Measurements from ENCODE around the gene UBR2. TPM values are rescaled to one million over a fixed set of nuclear protein-coding genes. Genes with fewer than 3 reads are reported as not detected.

The UBR2 gene
- total and polyA plus RNA-seq, 9 of the 15 experiments (the other 6 are each of a cell fraction or from before 2014, with no cell fraction given): 9.1 to 38.9 (median 23.4) TPM

DNA sequence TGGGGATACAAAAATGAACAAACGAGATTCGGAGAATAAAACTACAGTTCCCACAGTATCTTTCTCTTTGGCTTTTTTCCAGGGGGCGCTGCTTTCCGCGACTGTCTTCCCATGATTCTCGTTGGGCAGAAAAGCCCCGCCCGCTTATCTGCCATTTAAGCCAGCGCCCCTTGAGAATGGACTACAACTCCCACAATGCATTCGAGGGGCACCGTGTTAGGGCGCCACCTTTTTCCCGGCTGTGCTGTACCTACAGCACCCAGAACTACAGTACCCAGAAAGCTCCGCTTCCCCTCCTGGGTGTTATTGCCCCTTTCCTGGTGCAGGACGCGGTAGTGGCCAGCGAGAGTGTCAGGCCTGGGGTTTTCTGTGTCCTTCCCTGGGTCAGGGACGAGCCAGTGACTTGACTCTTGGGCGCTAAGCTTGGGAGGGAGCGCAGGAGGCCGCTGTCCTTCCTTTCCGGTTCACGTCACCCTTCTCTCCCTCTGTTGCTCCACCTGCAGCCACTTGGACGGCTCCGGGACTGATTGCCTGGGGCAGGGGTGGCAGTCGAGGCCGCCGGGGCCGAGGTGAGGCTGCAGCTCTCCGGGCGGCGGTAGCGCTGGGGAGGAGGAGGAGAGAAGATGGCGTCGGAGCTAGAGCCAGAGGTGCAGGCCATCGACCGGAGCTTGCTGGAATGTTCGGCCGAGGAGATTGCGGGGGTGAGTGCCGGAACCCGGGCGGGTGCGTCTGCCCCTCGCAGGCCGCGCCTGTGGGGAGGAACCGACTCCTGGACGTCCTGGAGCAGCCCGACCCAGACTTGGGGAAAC is at the start of gene UBR2 (continued):
- TF ChIP-seq ARHGAP35 (IDR thresholded peaks at IDR 0.05; ENCODE audit: partially characterized antibody) (no peak), TSC22D4 (tag; IDR thresholded peaks at IDR 0.05) (no peak), GTF2F1 (IDR thresholded peaks at IDR 0.05; ENCODE audit: low read depth, low read length) (no peak), SIN3B (IDR thresholded peaks at IDR 0.05; ENCODE audit: low read depth) (peak; percentile 52; the same call in 1 of the 2 replicates), ZNF445 (CRISPR knock-in tag; IDR thresholded peaks at IDR 0.05; ENCODE audit: low read depth) (no peak), HDAC6 (IDR thresholded peaks at IDR 0.05; ENCODE audit: low read depth, low read length) (no peak), SMARCE1 (IDR thresholded peaks at IDR 0.05) (0 out of 2 replicates have a peak, but pooled peaks have one; percentile 49), ZNF253 (CRISPR knock-in tag; conservative IDR thresholded peaks at IDR 0.05) (no peak), IRF1 (CRISPR knock-in tag; IDR thresholded peaks at IDR 0.05; ENCODE audit: borderline replicate concordance) (no peak), ZEB2 (IDR thresholded peaks at IDR 0.05) (peak; percentile 39; the same call in 1 of the 2 replicates), ZNF408 (CRISPR knock-in tag; IDR thresholded peaks at IDR 0.05; ENCODE audit: low read depth) (no peak), FOXP4 (CRISPR knock-in tag; IDR thresholded peaks at IDR 0.05; ENCODE audit: borderline replicate concordance) (peak; percentile 76; the same call in 1 of the 2 replicates), ZZZ3 (IDR thresholded peaks at IDR 0.05) (no peak), ZNF511 (CRISPR knock-in tag; IDR thresholded peaks at IDR 0.05) (peak; percentile 72; the same call in 1 of the 2 replicates), CBFA2T2 (conservative IDR thresholded peaks at IDR 0.05) (no peak), WHSC1 (IDR thresholded peaks at IDR 0.05; ENCODE audit: low read length) (no peak), BRF1 (IDR thresholded peaks at IDR 0.05; ENCODE audit: borderline replicate concordance, extremely low read depth, insufficient read length) (no peak), E2F1 (CRISPR knock-in tag; IDR thresholded peaks at IDR 0.05) (peak; percentile 95), ATF7 (IDR thresholded peaks at IDR 0.05) (peak; percentile 96), ZC3H8 (IDR thresholded peaks at IDR 0.05) (no peak), ZBTB8A (IDR thresholded peaks at IDR 0.05; ENCODE audit: partially characterized antibody) (peak; percentile 58), FOXJ3 (CRISPR knock-in tag; IDR thresholded peaks at IDR 0.05) (no peak), ZNF668 (CRISPR knock-in tag; IDR thresholded peaks at IDR 0.05) (no peak), HDAC8 (tag; IDR thresholded peaks at IDR 0.05) (no peak), IRF9 (tag; IDR thresholded peaks at IDR 0.05) (no peak)
